DMS 273 treated with DMSO at 0.1 percent for 48 hours (cell line): Measurements from ENCODE around the gene DNAJB1.
"Not testable (repeated sequence)": the region's sequence is repeated elsewhere in the genome, so short reads cannot be mapped to it uniquely, and the experiment has no call there.

ENCODE experiments used
- DNase-seq: peaks from one replicate; lab custom pipeline; 2025; lab: John Stamatoyannopoulos, UW

Gene DNAJB1

DNA sequence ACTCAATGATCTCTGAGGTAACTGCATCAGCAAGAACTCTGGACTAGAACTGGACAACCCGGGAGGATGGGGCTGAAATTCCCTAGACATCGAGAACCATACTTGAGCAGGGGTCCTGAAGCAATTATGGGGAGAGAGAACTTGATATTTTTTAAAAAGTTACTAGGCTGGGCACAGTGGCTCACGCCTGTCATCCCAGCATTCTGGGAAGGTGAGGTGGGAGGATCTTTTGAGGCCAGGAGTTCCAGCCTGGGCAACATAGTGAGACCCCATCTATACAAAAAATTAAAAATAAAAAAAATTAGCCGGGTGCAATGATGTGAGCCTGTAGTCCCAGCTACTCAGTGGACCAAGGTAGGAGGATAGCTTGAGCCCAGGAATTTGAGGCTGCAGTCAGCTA, 2.3 kb upstream of the DNAJB1 start:
- DNase-seq = no peak

DNA sequence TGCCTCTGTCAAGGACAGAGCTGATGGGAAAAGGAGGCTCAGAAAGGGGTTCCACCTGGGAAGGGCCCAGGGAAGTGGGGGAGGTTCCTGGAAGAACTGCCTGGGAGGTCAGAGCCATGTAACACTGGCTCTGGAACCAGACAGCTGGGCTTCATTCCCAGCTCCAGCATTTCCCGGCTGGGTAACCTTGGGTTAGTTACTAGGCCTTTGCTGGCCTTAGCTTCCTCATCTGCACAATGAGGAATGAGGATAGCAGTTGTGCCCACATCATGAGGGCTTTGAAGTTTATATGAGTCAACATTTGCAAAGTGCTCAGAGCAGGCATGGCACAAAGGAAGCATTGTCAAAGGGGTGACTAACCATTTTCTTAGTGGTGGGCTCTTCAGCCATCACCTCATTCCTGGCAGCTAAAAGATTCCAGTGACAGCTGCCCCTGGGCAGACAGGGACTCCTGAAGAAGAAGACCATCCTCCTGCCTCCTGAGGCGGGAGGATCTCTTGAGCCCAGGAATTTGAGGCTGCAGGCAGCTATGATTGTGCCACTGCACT, 1.7 kb upstream of the DNAJB1 start:
- no peak for DNase-seq

DNA sequence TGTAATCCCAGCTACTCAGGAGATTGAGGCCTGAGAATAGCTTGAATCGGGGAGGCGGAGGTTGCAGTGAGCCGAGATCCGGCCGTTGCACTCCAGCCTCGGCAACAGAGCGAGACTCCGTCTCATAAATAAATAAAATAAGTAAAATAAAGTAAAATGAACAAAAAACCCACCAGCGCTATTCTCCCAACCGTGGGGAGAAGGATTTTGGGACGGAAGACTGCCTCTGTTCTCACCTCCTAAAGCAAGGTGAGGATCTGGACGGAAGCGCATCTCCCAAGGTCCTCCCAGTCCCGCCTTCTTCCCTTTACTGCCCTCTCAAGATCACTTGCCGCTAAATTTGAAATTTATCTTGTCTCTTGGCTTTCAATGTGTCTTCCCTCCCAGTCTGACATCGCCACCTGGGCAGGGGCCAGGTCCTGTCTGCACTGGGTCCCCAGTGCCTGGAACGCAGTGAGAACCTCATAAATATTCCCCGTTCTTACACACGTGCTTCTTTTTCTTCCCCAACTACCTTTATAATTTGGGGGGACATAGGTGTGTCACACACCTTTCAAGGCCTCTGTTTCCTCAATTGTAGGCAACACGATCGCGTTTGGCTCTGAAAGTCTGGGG, 1.2 kb upstream of the DNAJB1 start:
- no peak for DNase-seq

DNA sequence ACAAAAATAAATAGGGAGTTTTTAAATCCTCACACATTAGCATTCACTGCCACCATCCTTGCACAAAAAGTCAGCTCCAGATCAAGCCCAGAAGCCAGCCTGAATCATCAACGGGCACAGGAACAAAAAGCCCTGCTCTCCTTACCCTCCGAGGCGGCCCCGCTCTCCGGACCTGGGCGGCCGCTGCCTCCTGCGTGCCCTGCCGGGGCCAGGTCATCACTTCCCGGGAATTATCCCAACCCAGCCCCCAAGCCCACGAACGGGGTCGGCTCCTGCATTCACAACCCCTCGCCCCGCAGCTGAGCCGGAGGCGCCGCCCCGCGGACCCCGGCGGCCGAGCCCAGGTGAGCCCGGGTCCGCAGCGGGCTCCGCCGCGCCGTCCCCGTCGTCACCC, 754 bp downstream of the DNAJB1 start:
- no peak for DNase-seq

DNA sequence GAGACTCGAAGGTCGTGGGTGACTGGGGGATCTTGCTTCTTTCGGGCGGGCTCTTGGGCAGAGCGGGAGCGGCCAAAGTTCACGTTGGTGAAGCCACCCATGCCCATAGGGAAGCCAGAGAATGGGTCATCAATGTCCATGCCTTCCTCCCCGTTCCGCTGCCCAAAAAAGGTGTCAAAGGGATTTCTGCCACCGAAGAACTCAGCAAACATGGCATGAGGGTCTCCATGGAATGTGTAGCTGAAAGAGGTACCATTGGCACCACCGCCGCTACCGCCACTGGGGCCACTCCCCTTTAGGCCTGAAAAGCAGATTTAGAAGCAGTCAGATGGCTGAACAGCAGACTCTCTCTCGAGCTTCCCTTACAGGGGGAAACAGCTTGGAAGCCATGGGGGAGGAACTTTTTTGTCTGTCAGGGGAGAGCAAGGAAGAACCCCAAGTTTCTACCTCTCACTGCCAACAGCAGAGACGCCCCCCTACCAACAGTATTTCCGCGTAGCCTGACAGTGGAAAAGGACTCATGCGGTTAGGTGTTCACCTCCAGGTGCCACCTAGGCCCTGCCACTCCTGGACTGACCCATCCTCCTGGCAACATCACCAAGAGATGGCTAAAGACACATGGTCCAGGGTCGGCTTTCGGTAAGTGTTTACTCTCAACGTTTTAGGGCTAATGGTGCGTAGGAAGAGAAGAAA, 1.3 kb downstream of the DNAJB1 start:
- DNase-seq = no peak

DNA sequence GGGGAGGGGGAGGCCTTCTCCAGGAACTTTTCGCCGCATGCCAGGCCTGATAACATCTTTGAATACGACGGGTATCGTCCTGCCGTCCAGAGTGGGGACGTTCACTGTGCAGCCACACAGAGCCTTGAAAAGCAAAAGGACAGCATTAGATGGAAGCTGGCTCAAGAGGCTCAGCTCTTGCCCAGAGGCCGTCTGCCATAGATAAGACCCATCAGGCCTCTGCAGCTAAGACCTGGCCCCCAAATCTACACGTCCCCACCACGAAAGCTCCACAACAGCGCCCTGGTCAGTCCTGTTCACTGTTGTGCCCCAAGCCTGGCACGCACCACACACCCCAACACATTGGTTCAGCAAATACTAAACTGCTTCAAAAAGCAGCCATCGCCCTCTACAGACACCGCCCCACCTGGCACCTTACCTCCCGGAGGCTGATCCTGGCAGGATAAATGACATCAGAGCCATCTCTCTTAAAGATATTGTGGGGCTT, 2.1 kb downstream of the DNAJB1 start:
- no peak for DNase-seq

DNA sequence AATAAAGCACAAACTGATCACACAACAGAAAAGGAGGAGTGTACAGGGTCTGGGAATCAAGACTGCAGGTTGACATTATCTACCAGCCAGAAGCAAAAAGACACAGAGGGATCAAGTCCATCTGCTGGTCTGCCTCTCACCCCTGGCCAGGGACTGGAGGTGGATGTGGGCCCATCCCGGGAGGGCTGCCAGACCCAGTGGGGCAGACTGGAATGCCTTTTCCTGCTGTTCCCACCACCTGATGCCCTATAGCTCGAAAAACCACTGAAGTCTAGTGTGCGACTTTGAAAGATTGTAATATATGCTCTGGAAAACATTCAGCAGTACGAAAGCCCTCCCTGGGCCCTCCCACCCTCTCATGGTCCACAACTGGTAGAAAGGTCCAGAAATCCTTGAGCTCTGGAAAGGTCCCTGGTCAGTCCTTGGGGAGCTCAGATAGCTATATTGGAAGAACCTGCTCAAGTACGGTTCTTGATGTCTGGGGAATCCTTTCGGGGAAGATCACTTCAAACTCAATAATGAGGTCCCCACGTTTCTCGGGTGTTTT, 2.6 kb downstream of the DNAJB1 start:
- no peak for DNase-seq

DNA sequence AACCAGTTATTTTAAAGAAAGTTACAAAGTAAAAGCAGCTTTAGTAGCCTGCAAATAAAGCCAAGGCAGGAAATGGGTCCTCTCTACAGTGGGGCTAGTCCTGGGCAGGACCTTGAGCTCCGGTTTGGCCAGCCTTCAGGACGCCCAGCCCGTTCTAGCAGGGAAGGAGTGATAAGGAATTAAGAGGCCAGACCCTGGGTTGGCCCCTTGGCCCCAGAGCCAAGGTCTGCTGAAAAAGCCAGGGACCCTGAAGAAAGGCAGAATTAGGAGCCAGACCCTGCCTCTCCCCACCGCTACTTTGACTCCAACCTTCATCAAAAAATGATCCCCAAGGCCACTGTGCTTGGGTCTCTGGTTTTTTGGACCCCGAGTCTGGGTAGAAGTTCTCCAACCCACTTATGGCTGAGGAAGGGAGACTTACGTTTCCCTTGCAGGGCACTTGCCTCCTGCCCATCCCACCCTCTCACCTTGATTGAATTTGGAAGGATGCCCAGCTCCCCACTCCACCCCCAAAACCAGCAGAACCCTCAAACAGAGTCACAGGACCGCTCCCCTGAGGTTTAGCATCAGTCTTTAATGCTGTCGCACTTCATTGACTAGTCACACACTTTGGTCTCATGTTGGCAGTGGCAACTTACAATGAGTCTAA, 3.9 kb downstream of the DNAJB1 start:
- DNase-seq = no peak

DNA sequence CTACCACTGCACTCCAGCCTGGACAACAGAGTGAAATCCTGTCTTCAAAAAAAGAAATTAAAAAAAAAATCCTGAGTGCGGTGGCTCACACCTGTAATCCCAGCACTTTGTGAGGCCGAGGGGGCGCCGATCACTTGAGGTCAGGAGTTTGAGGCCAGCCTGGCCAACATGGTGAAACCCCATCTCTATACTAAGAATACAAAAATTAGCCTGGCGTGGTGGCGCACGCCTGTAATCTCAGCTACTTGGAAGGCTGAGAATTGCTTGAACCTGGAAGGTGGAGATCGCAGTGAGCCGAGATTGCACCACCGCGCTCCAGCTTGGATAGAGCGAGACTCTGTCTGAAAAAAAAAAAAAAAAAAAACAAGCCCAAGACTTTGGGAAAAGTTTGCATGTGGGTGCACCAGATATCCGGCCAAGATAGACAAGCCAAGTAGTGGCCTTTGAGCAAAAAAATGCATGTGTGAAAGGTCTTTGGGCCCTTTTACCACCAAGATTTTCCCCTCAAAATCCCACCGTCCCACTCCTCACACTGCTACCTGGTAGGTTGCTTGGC, 5.7 kb downstream of the DNAJB1 start:
- no peak for DNase-seq

DNA sequence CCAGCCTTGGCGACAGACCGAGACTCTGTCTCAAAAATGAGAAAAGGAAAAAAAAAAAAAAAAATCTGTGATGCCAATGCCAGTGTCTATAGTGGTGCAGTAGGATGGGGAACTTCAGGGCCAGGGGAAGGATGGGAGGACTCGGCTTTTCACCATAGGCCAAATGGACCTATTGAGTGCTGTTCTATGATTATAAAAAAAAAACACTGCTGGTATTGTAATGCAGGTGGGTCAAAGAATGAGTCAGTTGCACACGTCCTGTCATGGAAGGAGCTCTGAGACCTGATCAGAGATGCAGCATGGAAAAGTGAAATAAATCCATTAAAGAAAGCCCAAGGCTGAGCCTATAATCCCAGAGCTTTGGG, 7.0 kb downstream of the DNAJB1 start:
- DNase-seq = no peak

DNA sequence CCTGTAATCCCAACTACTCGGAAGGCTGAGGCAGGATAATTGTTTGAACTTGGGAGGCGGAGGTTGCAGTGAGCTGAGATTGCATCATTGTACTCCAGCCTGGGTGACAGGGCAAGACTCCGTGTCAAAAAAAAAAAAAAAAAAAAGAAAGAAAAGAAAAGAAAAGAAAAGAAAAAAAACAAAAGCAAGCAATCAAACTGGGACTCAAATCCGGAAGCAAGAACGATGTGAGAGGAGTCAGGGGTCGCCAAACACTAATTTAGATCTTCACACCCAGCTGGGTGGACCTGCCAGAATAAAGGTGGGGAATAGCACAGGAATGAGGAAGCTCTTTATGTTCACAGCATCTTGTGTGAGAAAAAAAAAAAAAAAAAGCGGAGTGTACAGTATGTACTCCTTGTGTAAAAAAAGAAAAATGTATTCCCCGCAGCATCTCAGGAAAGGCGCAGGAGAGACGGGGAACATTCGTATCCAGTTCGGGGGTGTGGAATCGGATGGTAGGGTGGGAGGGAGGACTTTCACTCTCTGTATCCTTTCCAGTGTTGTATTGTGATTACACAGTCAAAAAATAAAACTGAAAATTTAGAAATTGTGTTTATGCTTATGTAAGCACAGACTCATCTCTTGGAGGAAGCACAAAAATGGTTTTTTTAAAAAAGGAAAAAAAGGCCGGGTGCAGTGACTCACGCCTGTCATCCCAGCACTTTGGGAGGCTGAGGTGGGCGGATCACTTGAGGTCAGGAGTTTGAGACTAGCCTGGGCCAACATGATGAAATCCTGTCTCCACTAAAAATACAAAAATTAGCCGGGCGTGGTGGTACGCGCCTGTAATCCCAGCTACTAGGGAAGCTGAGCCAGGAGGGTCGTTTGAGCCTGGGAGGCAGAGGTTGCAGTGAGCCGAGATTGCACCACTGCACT, 7.6 kb downstream of the DNAJB1 start:
- no peak for DNase-seq

DNA sequence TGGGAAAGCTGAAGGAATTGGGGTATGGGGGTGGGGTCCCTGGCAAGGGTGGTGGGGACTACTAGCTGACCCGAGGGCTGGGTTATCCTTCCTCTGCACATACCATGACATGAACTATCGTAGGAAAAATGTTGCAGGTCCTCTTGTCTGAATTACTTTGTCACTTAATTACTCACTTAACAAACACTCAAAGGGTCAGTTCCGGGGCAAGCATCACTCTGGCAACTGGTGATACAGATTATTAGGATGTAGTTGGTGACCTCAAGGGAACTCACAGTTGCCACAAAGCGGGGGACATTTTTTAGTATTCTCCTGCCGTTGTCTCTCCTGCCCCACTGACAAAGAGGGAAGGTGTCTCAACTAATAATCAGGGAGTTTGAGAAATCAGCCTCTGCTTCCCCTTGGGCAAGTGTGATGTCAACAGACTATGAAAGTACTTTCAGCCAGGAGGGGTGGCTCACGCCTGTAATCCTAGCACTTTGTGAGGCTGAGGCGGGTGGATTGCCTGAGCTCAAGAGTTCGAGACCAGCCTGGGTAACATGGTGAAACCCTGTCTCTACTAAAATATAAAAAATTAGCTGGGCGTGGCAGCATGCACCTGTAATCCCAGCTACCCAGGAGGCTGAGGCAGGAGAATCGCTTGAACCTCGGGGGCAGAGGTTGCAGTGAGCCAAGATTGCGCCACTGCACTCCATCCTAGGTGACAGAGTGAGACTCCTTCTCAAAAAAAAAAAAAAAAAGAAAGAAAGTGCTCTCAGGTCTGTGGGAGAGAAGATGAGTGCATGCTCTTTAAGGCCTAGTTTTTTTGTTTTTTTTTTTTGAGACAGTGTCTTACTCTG, 10.3 kb downstream of the DNAJB1 start:
- no peak for DNase-seq

DNA sequence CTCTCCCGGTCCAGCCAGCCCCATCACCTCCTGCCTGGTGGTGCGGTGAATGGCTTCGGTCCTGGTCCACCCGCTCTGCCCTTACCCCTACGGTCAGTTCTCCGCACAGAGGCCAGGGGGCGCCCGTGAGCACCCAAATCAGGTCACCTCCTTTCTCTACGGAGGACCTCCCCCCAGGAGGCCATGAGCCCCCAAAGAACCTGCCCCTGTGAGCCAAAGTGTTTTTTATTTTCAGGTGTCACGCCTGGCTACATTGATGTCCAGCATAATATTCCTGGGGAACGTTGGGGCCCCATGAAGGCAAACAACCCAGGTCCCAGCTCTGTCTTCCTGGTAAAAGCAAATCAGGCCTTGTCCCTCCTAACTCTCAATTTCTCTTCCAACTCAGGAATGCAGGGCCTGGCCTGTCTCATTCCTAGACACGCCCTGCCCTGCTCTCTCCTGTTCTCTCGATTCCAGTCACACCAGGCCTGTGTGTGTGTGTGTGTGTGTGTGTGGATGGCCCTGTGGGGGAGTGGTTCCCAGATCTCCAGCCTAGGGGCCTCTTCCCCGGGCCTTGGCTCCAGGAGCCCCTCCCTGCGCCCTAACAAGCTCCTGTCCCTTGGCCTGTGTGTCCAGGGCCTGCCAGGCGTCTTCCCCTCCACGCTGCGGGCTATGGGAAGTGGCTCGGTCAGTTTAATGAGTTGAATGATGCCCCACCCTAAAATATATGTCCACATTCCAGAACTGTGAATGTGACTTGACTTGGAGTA, 12.5 kb downstream of the DNAJB1 start:
- no peak for DNase-seq

DNA sequence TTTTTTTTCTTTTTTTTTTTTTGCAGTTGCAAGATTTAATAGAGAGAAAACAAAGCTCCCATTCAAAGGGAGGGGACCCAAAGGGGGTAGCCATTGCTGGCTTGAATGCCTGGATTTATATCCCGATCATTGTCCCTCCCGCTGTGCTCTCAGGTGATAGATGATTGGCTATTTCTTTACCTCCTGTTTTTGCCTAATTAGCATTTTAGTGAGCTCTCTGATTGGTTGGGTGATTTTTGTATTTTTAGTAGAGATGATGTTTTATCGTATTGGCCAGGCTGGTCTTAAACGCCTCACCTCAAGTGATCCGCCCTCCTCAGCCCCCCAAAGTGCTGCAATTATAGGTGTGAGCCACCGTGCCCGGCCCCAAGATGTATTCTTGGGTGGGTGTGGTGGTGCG, 13.6 kb downstream of the DNAJB1 start:
- not testable (repeated sequence) for DNase-seq

DNA sequence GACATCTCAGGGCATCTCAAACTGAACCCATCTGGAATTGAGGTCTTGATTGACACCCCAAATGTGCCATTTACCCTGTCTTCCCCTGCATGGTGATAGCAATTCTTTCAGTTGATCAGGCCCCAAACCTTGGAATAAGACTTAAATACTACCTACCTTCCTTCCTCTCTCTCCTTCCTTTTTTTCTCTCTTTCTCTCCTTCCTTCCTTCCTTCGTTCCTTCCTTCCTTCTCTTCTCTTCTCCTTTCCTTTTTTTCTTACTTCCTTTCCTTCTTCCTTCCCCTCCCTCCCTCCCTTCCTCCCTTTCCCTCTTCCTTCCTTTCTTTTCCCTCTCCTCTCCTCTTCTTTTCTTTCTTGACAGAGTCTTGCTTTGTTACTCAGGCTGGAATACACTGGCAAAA, 14.9 kb downstream of the DNAJB1 start:
- no peak for DNase-seq

DNA sequence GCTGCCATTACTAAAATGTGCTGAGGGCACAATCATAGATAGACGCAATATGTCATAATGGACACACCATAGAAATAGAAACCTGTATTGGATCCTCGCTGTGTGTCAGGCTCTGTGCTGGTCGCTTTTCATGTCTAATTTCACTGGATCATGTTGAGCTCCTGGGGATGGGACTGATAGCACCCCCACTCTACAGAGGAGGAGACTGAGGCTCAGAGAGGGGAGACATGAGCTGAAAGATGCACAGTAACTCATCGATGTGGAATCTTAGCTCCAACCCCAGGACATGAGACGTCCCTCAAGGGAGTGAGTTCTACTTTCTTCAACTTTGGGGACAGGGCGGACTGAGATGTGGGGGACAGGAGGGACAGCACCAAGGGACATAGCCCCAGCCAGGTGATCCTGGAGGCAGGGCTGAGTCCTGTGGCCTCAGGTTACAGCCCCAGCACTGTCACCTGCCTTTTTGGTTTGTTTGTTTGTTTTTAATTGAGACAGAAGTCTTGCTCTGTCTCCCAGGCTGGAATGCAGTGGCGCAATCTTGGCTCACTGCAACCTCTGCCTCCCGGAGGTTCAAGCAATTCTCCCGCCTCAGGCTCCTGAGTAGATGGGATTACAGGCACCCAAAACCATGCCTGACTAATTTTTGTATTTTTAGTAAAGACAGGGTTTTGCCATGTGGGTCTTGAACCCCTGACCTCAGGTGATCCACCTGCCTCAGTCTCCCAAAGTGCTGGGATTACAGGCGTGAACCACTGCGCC, 15.7 kb downstream of the DNAJB1 start:
- no peak for DNase-seq

DNA sequence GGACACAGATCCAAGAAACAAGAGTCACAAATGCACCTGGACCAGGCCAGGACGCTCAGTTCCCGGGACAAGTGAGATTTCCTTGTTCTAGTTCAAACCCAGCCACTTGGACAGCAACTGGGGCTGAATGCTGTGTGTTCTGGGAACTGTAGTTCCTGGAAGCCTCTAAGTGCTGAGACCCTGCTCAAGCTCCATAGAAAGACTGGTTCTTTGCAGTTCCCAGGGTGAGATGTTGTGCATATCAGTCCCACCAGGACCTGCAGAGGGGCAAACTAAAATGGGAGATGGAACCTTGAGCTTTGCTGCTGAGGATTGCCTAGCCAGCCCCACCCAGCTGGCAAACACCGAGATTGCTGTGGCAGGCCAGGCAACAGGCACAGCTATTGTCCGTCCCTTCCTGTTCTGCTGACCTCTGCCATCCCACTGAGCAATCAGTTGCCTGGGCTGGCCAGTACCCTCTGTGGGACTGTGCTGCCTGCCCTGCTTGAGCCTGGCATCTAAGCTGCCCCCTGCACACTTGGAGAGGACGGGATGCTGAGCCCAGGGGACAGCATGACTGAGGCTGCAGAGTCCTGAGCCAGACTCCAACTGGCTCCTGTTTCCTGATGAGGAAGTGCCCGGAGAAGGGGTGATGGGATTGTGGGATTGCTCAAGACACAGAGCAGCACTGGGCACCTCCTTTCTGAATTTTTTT, 20.8 kb downstream of the DNAJB1 start:
- no peak for DNase-seq

DNA sequence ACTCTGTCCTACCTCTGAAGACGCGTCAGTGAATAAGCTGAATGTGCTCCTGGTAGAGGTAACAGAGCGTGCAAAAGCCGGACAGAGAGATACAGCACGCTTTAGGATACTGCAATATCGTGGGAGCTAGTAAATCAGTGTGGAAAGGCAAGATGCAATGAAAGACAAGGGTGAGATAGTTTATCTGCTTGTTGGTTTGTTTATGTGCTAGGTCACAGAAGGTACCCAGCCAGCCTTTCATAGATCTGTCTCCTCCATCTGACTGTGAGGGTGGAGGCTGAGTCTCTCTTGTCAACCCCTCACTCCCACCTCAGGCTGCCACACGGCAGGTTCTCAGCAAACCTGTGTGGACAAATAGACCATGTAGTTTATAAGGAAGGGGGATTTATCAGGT, 21.4 kb downstream of the DNAJB1 start:
- DNase-seq = no peak
